Kidney epithelial cell (primary cell): ENCODE results near the gene RNF4. TPM values are rescaled to one million over a fixed set of nuclear protein-coding genes. Genes with fewer than 3 reads are reported as not detected.
"Not testable (repeated sequence)": the region's sequence is repeated elsewhere in the genome, so short reads cannot be mapped to it uniquely, and the experiment has no call there.

Experiments used
- DNase-seq: peaks from one replicate; pipeline ENCODE4 v3.0.0-alpha.2; 2010; ENCODE audit warnings: low read depth
- H3K27me3 ChIP-seq: 2 replicates; pipeline ENCODE4 v1.6.0; 2011; ENCODE audit warnings: low read length; ENCODE audit not compliant: control insufficient read depth, insufficient read depth
- H3K36me3 ChIP-seq: 2 replicates; pipeline ENCODE4 v1.5.1; 2011; ENCODE audit warnings: low read length; ENCODE audit not compliant: control insufficient read depth, insufficient read depth
- H3K4me3 ChIP-seq: 2 replicates; pipeline ENCODE4 v1.5.1; 2011; ENCODE audit warnings: low read depth, mild to moderate bottlenecking, control low read depth, low read length
- total RNA-seq: library from RNA; depleted of rRNA; stranded (reverse); fragments of >200 nt; gene quantifications from 2 replicates; pipeline ENCODE4 v1.2.3, GENCODE V29; 2015
- TF ChIP-seq, protein P1 (sequence below): IDR thresholded peaks from 2 replicates; pipeline ENCODE4 v1.5.1; 2011; ENCODE audit warnings: mild to moderate bottlenecking, moderate library complexity, low read length, control low read depth, inconsistent platforms; ENCODE audit not compliant: insufficient read depth, poor library complexity, severe bottlenecking

The RNF4 gene
- total RNA-seq, 1 donor from 2014 or later, result 88.7 TPM

DNA sequence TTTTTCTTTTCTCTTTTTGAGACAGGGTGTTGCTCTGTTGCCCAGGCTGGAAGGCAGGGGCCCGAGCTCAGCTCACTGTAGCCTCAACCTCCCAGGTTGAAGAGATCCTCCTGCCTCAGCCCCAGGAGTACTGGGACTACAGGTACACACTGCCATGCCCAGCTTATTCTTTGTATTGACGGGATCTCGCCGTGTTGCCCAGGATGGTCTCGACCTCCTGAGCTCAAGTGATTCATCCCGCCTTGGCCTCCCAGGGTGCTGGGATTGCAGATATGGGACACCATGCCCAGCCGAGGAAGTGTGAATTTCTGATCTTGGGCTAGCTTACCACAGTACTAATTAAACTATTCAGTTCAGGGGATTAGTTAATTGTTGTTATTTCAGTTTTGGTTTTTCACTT lies 38.9 kb downstream of the RNF4 start:
- Histone ChIP-seq H3K36me3 (peaks cover 5% of the 10 kb centered on the region), H3K27me3 (no peaks in the 10 kb centered on the region), H3K4me3 (no peak overlapping the region)
- TF ChIP-seq, protein P1, sequence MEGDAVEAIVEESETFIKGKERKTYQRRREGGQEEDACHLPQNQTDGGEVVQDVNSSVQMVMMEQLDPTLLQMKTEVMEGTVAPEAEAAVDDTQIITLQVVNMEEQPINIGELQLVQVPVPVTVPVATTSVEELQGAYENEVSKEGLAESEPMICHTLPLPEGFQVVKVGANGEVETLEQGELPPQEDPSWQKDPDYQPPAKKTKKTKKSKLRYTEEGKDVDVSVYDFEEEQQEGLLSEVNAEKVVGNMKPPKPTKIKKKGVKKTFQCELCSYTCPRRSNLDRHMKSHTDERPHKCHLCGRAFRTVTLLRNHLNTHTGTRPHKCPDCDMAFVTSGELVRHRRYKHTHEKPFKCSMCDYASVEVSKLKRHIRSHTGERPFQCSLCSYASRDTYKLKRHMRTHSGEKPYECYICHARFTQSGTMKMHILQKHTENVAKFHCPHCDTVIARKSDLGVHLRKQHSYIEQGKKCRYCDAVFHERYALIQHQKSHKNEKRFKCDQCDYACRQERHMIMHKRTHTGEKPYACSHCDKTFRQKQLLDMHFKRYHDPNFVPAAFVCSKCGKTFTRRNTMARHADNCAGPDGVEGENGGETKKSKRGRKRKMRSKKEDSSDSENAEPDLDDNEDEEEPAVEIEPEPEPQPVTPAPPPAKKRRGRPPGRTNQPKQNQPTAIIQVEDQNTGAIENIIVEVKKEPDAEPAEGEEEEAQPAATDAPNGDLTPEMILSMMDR, result no peak
- no peak for DNase-seq

DNA sequence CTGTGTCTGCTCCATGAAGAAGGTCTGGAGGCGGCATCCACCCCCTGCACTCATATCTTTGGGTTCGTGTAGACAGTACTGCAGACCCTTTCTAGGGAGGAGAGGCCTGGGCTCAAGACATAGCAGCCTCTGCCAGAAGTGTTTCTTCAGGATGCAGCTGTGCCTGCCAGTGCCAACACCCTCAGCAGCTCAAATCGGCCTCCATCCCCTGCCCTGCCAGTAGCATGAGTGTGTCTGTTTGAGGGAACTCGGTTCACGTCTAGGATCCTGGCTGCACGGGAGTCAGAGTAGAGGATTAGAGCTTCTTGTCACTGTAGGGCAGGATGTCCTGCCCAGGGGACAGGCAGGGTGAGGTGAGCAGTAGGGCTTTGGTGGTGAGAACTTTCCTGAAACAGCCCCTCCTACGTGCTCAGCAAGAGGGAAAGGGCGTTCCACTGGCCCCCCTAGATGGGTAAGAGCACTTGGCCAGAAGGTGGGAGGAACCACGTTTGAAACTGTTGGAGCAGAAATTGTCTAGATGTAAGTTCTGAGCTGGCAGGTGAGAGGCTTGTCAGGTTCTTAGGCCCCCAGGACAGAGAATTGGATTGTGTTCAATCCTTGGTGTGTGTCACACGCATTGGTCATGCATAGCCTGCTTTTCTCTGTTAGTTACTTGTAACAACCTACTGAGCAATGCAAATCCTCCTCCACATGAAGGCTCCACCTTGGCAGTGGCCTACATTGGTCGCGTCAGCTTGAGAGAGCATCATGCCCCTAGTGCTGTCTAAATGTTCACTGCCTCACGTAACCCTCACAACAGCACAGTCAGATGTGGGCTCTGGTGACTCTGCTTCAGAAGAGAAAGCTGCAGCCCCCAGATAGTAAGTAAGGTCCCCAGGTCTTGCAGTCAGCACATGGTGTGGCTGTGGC lies 41.7 kb downstream of the RNF4 start:
- TF ChIP-seq, protein P1, result no peak
- no peak for DNase-seq
- H3K4me3 ChIP-seq, result no peak overlapping the region
- H3K27me3 ChIP-seq, result no peaks in the 10 kb centered on the region
- H3K36me3 ChIP-seq, result peaks cover 5% of the 10 kb centered on the region

DNA sequence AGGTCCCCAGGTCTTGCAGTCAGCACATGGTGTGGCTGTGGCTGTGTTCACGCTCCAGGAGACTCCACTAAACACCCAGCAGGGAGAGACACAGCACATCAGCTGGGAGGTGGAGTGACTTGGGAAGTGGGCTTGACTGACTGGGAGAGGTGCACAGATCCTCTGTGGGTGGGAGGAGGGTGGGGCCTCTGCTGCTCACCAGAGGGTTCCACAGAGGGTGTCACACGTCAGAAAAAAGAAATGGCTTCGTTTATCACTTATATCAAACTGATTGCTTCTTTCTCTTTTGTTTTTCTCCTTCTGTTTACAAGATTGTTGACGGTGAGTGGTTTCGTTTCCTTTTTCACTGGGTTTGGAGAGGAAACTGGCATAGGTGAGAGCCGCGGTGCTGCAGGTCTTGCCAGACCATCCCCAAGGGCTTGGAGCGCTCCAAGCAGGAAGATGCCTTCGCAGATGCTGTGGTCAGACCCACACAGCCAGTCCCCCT lies 42.8 kb downstream of the RNF4 start:
- Histone ChIP-seq H3K4me3 (no peak overlapping the region), H3K36me3 (peaks cover 5% of the 10 kb centered on the region), H3K27me3 (no peaks in the 10 kb centered on the region)
- TF ChIP-seq, protein P1, result no peak
- DNase-seq, result no peak

DNA sequence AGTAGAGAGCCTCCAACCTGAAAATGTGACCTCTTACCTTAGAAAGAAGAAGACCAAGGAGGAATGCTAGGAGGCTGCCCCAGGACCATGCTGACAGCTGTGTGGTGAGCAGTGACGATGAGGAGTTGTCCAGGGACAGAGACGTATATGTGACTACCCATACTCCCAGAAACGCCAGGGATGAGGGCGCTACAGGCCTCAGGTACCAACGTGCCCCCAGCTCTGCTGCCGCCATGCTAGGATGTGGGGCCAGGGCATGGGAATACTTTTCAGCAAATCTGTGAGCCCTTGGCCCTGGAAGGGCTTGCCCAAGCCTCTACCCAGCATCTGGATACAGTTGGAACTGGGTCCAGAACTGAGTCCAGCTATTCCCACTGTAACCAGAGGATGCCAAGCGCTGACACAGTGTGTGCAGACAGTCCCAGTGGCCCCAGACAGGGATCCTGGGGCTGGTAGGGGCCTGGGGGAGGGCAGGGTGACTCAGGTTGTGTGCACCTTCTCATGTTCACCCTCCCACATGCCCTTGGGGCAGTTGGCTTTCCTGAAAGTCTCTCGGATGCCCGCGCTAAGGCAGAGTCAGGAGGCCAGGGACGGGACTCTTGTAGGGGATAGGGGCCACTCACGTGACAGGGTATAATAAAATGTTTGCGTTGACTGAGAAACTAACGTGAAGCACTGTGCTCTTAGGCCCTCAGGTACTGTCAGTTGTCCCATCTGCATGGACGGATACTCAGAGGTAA lies 43.7 kb downstream of the RNF4 start:
- no peak for DNase-seq
- Histone ChIP-seq H3K27me3 (no peaks in the 10 kb centered on the region), H3K4me3 (no peak overlapping the region), H3K36me3 (peaks cover 4% of the 10 kb centered on the region)
- TF ChIP-seq, protein P1, result no peak

DNA sequence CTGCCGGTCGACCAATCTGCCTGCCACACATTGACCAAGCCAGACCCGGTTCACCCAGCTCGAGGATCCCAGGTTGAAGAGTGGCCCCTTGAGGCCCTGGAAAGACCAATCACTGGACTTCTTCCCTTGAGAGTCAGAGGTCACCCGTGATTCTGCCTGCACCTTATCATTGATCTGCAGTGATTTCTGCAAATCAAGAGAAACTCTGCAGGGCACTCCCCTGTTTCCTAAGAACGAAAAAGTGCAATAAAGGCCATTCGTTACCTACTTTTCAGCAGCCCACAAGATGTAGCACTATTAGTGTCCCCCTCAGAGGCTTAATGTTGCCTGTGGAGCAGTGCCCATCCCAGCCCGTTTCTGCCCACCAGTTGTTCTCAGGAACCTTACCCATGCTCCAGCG lies 45.3 kb downstream of the RNF4 start:
- DNase-seq, H3K4me3 ChIP-seq, H3K27me3 ChIP-seq, H3K36me3 ChIP-seq: not testable (repeated sequence)

DNA sequence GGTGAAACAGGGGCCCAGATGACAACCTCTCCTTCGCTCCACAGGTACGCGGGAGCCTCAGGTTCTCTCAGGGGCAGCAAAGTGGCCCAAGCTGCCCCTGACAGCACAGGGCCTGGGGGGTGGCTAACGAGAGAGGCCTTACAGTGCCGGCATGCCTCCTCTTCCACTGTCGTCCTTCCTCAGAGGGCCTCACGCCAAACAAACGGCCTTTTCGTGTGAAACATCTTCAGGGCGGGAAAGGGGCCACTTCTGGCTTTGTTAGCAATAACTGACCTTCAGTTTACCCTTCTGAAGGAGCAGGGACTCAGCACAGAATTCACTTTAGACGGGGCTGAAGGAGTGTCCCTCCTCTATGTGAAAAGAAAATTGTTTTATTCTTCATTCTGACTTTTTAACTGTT lies 46.0 kb downstream of the RNF4 start:
- not testable (repeated sequence) for H3K4me3 ChIP-seq, H3K36me3 ChIP-seq, DNase-seq, H3K27me3 ChIP-seq
